Measurements from ENCODE around the gene CDKN2B.

The CDKN2B gene

DNA sequence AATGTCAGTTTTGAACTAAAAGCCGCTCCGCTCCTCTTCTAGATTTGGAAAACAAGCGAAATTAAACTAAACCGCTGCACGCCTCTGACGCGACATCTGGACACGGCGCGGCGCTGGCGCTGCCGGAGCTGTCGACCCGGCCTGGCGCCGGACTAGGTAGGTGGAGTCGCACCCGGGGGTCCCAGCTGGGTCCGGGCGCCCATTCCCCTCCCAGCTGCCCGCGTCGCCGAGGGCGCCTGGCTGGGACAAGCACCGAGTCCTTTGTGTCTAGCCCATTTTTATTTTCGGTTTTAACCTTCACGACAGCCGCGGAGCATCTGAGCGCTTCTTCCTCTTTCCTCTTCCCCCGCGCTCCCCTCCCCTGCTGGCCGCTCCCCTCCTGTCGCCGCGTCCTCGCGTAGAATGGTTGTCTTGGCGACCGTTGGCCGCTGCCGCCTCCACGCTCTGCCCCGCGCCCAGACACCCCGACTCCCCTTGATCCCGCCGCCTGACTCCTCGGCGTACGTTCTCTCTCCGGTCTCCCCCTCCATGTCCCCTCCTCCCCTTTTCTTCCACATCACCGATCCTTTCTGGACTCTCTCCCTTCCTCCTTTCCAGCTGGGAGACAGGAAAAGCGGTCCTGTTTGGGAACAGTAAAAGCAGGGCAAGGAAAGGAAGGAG is 14.0 kb downstream of the CDKN2B start:
- DNase-seq (ENCODE audit: low read depth in 3 of 3, low spot score in 1 of 3): no peak

DNA sequence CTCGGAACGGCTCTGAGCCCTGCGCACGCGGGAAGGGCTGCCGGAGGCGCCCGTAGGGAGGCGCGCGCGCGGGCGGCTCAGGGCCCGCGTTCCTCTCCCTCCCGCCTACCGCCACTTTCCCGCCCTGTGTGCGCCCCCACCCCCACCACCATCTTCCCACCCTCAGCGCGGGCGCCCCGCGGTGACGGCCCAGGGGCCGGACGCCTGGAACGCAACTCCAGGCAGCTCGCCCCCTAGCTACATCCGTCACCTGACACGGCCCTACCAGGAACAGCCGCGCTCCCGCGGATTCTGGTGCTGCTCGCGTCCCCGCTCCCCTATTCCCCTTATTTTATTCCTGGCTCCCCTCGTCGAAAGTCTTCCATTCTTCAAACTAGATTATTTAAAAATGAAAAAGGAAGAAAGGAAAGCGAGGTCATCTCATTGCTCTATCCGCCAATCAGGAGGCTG is 14.5 kb downstream of the CDKN2B start, which contains the start of gene CDKN2B-AS1:
Gene CDKN2B-AS1 (plus strand): TSS at position 236 of the 450 bp plus-strand sequence.
- DNase-seq (ENCODE audit: low read depth in 3 of 3, low spot score in 1 of 3): no peak

DNA sequence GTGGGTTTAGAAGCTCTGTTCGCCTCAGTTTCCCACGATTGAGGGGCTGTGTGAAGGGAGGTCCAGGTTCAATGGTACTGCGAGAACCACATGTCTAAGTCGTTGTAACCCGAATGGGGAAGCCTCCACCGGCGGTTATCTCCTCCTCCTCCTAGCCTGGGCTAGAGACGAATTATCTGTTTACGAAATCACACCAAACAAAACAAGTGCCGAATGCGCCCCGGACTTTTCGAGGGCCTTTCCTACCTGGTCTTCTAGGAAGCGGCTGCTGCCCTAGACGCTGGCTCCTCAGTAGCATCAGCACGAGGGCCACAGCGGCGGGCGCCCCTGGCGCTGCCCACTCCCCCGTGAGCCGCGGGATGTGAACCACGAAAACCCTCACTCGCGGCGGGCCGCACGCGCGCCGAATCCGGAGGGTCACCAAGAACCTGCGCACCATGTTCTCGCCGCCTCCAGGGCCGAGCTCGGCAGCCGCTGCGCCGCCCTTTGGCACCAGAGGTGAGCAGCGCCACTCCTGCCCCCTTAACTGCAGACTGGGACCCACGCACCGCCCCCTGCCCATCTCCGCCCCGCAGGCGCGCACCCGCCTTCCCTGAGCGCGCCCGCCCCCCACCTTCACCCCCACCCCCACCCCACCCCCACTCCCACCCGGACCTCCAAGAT is 15.1 kb downstream of the CDKN2B start, which contains the start of gene CDKN2A:
Gene CDKN2A (minus strand): TSS at position 500 of the 663 bp plus-strand sequence.
- no peak for DNase-seq (ENCODE audit: low read depth in 3 of 3, low spot score in 1 of 3)

DNA sequence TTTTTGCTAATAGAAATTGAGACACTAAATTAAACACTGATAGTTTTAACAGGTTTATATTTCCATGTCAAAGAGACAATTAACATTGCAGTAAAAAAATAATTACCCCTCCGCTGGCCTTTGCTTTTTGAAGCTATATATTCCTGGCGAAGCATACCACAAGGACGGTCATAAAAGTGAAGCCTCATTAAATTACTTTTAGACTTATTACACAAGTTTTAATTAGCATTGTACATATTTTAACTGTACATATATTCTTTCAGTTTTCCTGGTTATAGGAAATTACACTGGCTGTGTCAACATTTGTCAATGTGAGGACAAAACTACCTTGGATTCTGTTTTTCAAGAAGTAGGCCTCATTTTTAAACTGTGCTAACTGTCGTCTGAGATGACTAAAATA is 16.1 kb downstream of the CDKN2B start:
- no peak for DNase-seq (ENCODE audit: low read depth in 3 of 3, low spot score in 1 of 3)

DNA sequence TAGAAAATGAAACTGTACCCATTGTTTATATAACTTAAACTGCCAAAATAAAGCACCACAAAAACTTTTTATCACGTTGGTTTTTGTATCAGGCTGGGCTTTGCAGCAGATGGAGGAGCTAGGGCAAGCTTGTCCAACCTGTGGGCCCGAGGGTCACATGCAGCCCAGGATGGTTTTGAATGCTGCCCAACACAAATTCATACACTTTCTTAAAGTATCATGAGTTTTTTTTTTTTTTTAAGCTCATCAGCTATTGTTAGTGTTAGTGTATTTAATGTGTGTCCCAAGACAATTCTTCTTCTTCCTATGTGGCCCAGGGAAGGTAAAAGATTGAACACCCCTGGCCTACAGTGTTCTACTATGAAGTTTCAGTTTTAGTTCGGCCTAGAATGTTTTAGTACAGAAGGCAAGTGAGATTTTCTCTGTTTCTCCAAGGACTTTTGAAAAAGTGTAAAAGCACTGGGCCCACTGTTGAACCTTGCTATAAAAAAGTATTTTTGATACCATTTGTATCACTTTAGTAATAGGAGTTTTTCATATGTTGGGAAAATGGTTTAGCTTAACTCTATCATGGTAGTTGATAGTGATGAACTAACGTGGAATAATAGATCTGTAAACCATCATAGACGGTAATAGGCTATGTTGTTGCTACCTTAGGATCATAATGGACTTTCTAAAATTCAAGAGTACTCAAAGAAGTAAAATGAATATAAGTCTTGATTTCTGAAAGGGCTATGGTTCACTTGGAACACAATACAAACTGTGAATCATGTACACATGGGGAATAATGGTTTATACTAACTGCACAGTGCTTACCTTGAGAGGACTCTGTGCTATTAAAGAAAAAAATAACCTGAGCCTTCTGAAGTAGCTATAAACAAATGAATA is 17.8 kb downstream of the CDKN2B start:
- no peak for DNase-seq (ENCODE audit: low read depth in 3 of 3, low spot score in 1 of 3)

DNA sequence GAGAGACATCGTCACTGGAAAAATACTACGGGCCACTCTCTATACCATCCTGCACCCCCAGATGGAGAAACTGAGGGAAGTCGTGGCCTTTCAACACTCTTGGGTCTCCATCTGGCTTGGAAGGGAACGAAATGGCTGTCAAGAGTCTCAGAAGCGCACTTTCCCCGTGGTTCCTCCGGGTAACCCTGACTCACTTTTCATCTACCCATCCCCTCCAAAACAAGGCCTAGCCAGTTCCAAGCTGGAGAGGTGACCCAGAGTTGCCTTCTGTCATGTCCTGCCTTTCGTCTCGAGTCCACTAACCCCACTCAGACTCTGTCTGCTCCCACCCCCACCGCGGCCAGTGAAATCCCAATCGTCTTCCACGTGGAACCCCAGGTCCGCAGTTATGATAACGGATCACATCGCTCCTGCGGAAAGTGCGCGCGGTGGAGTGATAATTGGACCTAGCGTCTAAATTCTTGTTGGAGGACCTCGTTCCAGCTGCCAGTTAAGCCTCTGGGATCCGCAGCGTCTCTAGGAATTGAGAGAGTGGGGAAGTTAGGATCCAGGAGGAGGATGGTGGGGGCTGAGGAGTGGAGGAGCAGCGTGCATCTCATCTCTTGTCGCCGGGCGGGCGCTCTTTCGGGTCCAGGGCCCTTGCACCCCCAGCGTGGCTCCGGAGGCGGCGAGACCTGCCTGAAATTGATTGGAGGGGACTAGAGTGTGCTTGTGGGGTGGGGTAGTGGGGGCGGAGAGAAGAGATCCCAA is 19.5 kb downstream of the CDKN2B start:
- DNase-seq (ENCODE audit: low read depth in 3 of 3, low spot score in 1 of 3): no peak

DNA sequence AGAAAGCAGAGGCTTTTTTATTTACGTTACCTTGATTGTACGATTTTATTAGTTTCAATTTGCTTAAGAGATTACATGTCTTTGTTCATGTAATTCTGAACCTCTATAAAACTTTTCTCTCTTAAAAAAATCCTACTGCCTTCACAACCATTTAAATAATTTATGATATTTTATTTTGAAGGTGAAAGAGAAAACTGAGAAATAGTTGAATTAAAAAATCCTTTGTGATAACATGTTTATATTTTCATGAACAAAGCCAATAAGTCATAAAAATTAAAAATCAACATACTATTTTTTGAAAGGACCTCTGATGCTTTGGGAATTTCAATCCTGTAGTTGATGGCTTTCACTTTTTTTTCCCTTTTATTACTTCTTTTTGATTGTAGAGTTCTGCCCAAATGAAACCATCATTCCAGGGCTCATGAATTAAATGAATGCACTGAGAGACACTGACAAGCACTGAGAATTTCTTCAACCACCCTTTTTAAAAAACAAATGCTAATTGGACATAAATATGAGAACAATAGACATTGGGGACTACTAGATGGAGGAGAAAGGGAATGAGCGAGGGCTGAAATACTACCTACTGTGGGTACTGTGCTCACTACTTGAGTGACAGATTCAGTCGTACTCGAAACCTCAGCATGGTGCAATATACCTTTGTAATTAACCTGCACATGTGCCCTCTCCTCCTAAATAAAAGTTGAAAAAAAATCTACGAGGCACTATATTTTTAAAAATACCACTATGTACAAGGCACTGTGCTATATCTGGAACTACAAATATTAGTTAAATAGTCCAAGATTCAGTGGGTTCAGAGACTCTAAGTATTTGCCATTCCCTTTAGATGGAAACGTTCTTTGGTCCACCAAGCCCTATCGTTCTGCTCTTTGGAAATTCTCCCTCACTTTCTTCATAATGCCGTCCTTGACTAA is 20.8 kb downstream of the CDKN2B start:
- no peak for DNase-seq (ENCODE audit: low read depth in 3 of 3, low spot score in 1 of 3)

DNA sequence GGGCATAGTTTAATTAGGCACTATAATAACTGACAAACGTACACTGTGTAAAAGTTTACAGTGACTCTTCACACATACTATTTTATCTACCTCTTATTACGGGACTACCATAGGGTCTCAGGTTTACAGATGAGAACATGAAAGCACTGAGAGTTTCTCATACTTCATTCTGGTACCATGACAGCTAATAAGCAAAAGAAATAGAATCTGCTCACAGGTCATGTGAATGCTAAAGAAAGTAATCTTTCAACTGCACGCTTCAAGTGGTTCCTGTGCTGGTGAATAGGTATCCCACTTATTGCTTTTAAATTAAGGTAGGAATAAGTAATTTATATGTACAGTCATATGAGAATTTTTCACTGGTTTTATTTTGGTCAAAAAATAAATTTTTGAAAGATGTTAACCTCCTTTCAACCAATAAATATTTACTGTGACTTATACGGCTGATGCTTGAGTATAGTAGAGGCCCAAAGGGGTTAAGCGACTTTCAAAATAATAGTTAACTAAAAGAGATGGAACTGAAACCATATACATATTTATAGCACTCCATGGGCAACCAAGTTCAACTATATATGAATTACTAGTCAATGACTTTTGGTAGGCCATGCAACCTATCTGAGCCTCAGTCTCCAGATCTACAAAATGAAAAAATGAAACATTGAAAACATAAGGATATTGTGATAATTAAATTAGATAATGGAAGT is 23.0 kb downstream of the CDKN2B start:
- no peak for DNase-seq (ENCODE audit: low read depth in 3 of 3, low spot score in 1 of 3)

DNA sequence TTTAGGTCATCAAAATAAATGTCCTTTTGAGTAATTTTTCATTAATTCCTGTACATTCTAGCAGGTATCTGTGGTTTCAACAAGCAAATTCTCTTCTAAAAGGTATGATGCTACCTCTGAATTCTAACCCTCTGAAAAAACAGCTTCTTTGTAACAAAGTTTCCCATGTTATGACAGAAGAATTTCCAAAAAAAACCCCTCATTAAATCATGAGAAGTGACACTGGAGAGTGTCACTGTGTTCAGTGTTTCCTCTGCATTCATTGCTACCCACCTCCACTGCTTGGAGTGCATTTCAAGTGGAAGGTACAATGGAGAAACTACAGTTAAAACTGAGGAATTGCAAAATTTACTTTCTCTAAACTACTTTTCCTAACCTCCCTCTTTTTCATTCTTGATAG is 25.0 kb downstream of the CDKN2B start:
- DNase-seq (ENCODE audit: low read depth in 3 of 3, low spot score in 1 of 3): no peak

DNA sequence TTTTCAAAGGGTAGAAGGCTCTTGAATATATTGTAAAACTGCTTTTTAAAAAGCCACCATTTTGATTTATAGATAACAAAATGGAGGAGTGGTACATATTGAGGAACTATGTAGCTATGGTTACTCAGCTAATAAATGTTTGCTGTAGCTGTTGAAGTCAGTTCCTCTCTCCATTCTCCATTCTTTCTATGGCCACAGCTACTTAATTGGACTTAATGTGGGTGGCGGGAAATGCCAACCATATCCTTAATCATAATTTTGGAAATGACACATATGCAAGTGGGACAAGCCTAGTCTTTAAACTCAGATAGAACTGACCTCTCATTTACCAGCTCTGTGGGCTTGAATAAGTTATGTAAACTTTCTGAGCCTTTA is 25.6 kb downstream of the CDKN2B start:
- DNase-seq (ENCODE audit: low read depth in 3 of 3, low spot score in 1 of 3): no peak

DNA sequence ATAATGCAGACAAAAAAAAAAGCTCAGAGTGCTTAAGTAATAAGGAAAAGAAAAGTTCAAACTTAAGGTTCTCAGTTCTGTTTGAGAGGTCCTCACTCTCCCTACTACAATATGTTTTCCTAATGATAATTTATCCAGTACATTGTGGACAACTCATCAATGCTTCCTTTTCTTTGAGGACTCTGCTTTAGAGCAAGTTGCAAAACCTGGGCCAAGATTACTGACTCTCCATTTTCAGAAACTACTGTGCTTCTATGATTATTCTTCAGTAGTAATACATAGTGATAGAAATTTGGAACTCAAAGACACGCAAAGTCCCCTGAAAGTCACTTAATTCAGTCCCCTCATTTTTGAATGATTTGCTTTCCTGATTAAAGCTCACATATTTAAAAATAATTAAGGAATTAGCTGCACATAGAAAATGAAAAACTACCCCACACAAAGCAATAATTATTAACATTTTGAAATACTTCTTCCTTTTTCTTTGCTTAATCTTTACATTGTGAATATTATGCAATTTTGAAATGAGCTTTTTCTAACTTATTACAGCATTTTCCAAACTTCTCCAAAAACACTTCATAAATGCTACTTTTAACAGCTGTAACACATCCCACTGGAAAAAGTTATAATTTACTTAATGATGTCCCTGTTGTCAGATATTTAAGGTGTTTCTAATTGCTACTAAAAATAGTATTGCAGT is 26.1 kb downstream of the CDKN2B start:
- DNase-seq (ENCODE audit: low read depth in 3 of 3, low spot score in 1 of 3): no peak

DNA sequence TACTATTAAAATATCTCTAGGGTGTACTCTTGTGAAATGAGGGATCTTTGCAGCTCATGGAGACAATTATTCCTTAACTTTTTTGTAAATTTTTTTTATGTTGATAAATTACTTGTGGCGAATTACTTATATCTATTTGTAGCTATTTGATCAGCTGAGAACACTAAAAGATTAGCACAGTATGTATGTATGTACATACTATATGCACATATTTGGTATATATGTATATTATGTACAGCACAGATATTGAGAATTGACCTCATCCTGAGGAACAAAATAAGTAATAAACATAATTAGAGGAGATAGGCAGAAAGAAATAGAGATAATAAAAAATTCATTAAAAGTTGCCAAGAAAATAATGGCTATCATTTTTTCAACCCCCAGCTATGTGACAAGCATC is 26.7 kb downstream of the CDKN2B start:
- DNase-seq (ENCODE audit: low read depth in 3 of 3, low spot score in 1 of 3): no peak

DNA sequence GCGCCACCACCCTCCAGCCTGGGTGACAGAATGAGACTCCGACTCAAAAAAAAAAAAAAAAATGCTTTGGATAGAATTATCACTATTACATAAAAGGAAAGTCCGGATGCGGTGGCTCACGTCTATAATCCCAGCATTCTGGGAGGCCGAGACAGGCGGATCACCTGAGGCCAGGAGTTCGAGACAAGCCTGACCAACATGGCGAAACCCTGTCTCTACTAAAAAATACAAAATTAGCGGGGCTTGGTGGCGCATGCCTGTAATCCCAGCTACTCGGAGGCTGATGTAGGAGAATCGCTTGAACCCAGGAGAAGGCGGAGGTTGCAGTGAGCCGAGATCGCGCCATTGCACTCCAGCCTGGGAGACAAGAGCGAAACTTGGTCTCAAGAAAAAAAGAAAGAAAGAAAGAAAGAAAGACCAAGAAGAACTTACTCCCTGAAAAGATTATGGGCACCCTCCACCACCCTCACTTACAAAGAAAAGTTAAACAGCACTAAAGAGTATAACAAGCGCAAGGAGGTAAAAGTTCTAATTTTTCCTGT is 32.7 kb downstream of the CDKN2B start:
- DNase-seq (ENCODE audit: low read depth in 3 of 3, low spot score in 1 of 3): no peak

DNA sequence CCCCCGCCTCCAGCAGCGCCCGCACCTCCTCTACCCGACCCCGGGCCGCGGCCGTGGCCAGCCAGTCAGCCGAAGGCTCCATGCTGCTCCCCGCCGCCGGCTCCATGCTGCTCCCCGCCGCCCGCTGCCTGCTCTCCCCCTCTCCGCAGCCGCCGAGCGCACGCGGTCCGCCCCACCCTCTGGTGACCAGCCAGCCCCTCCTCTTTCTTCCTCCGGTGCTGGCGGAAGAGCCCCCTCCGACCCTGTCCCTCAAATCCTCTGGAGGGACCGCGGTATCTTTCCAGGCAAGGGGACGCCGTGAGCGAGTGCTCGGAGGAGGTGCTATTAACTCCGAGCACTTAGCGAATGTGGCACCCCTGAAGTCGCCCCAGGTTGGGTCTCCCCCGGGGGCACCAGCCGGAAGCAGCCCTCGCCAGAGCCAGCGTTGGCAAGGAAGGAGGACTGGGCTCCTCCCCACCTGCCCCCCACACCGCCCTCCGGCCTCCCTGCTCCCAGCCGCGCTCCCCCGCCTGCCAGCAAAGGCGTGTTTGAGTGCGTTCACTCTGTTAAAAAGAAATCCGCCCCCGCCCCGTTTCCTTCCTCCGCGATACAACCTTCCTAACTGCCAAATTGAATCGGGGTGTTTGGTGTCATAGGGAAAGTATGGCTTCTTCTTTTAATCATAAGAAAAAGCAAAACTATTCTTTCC is 34.2 kb downstream of the CDKN2B start:
- DNase-seq (ENCODE audit: low read depth in 3 of 3, low spot score in 1 of 3): no peak

DNA sequence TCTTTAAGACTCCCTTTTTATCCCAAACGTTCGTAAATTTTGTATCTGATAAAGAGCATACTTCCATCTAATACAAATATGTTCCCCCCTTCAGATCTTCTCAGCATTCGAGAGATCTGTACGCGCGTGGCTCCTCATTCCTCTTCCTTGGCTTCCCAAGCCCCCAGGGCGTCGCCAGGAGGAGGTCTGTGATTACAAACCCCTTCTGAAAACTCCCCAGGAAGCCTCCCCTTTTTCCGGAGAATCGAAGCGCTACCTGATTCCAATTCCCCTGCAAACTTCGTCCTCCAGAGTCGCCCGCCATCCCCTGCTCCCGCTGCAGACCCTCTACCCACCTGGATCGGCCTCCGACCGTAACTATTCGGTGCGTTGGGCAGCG is 34.8 kb downstream of the CDKN2B start:
- DNase-seq (ENCODE audit: low read depth in 3 of 3, low spot score in 1 of 3): no peak

DNA sequence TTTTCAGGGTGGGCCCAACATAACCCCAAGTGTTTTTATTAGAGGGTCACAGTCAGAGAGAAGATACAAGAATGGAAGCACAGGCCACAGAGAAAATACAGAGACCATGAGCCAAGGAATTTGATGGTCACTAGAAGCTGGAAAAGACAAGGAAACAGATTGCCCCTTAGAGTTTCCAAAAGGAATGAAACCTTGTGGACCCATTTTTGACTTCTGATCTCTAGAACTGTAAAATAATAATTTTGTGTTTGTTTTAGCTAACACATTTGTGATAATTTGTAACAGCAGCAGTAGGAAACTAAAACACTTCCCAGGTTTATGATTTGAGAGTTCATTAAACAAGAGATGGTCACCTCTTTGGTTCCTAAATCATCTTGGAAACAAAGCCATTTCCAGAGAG is 36.7 kb downstream of the CDKN2B start:
- no peak for DNase-seq (ENCODE audit: low read depth in 3 of 3, low spot score in 1 of 3)

DNA sequence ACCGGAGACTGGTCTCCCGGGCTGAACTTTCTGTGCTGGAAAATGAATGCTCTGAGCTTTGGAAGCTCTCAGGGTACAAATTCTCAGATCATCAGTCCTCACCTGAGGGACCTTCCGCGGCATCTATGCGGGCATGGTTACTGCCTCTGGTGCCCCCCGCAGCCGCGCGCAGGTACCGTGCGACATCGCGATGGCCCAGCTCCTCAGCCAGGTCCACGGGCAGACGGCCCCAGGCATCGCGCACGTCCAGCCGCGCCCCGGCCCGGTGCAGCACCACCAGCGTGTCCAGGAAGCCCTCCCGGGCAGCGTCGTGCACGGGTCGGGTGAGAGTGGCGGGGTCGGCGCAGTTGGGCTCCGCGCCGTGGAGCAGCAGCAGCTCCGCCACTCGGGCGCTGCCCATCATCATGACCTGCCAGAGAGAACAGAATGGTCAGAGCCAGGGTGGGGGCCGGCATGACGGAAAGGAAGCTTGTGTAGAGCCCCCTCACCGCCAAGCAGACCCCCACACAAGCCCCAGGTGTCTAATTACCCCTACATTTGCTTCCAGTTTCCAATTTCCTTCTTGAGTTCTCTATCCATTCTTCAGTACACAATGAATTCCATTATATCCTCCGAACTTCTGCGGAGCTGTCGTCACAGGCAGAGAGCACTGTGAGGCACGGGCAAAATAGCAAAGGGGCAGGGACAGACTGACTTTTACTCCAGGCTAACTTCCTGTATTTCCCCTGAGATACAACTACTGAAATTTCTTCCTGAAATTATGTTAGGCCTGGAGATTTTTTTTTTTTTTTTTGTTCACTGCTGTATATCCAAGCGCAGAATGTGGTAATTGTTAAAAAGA is 38.1 kb downstream of the CDKN2B start:
- DNase-seq (ENCODE audit: low read depth in 3 of 3, low spot score in 1 of 3): no peak

Data from stimulated activated CD4-positive, alpha-beta T cell treated with anti-CD3 and anti-CD28 coated beads, TNF-alpha, amount 100 ng/mL, for 1 hour (primary cell).